WTC11 (cell line): ENCODE results near the gene CTNNA3. TPM values are rescaled to one million over a fixed set of nuclear protein-coding genes. Genes with fewer than 3 reads are reported as not detected.

Experiments used
- ATAC-seq: fragments of 200-7000 bp; cut with Tn5 transposase; 2 replicates; pipeline ENCODE4 v1.10.0; 2021; ENCODE audit warnings: mild to moderate bottlenecking, moderate library complexity
- CTCF ChIA-PET: fragments of 300-600 bp; sonication (Branson Sonifier 250); formaldehyde crosslinking; loops from one replicate; lab custom pipeline; 2021; ENCODE audit warnings: antibody characterized with exemption; lab: Charles Lee
- POLR2A ChIA-PET: fragments of 350-600 bp; sonication (Branson Sonifier 250); formaldehyde crosslinking; loops from one replicate; lab custom pipeline; 2021; ENCODE audit warnings: antibody characterized with exemption; lab: Charles Lee
- DNase-seq: peaks from one replicate; pipeline ENCODE4 v3.0.0; 2021; ENCODE audit warnings: low spot score
- H3K27ac Mint-ChIP-seq: 2 replicates; pipeline ENCODE4 v1.8.0; 2021; ENCODE audit warnings: mixed read lengths
- H3K27me3 Mint-ChIP-seq: 2 replicates; pipeline ENCODE4 v1.8.0; 2021; ENCODE audit warnings: low read depth, mild to moderate bottlenecking, moderate library complexity, mixed read lengths
- H3K36me3 Mint-ChIP-seq: 2 replicates; pipeline ENCODE4 v1.8.0; 2021; ENCODE audit warnings: mixed read lengths
- H3K4me1 Mint-ChIP-seq: 2 replicates; pipeline ENCODE4 v1.8.0; 2022; ENCODE audit warnings: mixed read lengths
- H3K4me3 Mint-ChIP-seq: 2 replicates; pipeline ENCODE4 v1.8.0; 2021; ENCODE audit warnings: mild to moderate bottlenecking, moderate library complexity, mixed read lengths
- H3K9me3 Mint-ChIP-seq: 2 replicates; pipeline ENCODE4 v1.8.0; 2021; ENCODE audit warnings: mixed read lengths
- CREM ChIP-seq: sonication (generic); formaldehyde crosslinking; IDR thresholded peaks from 2 replicates; pipeline ENCODE4 v1.8.1; 2022; ENCODE audit warnings: mild to moderate bottlenecking, missing genetic modification reagents, moderate library complexity
- JUN ChIP-seq: sonication (generic); formaldehyde crosslinking; IDR thresholded peaks from 2 replicates; pipeline ENCODE4 v1.8.0; 2023; ENCODE audit warnings: mild to moderate bottlenecking, missing genetic modification reagents
- KAT7 ChIP-seq: sonication (generic); formaldehyde crosslinking; IDR thresholded peaks from 2 replicates; pipeline ENCODE4 v1.8.1; 2023; ENCODE audit warnings: missing genetic modification reagents, mild to moderate bottlenecking, borderline replicate concordance
- MXD4 ChIP-seq: fragments of 250-450 bp; sonication (Bioruptor Pico); IDR thresholded peaks from 2 replicates; pipeline ENCODE4 v1.8.0; 2021; ENCODE audit warnings: mild to moderate bottlenecking, moderate library complexity, borderline replicate concordance
- NFATC4 ChIP-seq: fragments of 250-450 bp; sonication (Bioruptor Pico); IDR thresholded peaks from 2 replicates; pipeline ENCODE4 v1.9.0; 2021; ENCODE audit warnings: mild to moderate bottlenecking
- NFE2L1 ChIP-seq: sonication (generic); formaldehyde crosslinking; IDR thresholded peaks from 2 replicates; pipeline ENCODE4 v1.8.1; 2023; ENCODE audit warnings: missing genetic modification reagents
- NR2C2 ChIP-seq: sonication (generic); formaldehyde crosslinking; IDR thresholded peaks from 2 replicates; pipeline ENCODE4 v1.8.0; 2022; ENCODE audit warnings: mild to moderate bottlenecking, missing genetic modification reagents
- NR3C1 ChIP-seq: sonication (generic); formaldehyde crosslinking; conservative IDR thresholded peaks from 2 replicates; pipeline ENCODE4 v1.8.1; 2023; ENCODE audit warnings: low read depth, mild to moderate bottlenecking, missing genetic modification reagents
- ZNF121 ChIP-seq: sonication (generic); formaldehyde crosslinking; IDR thresholded peaks from 2 replicates; pipeline ENCODE4 v1.8.0; 2023; ENCODE audit warnings: missing genetic modification reagents
- ZNF219 ChIP-seq: sonication (generic); formaldehyde crosslinking; IDR thresholded peaks from 2 replicates; pipeline ENCODE4 v1.8.0; 2023; ENCODE audit warnings: missing genetic modification reagents, mild to moderate bottlenecking, borderline replicate concordance
- ZNF232 ChIP-seq: sonication (generic); formaldehyde crosslinking; IDR thresholded peaks from 2 replicates; pipeline ENCODE4 v1.8.0; 2022; ENCODE audit warnings: mild to moderate bottlenecking, missing genetic modification reagents
- ZNF263 ChIP-seq: sonication (generic); formaldehyde crosslinking; IDR thresholded peaks from 2 replicates; pipeline ENCODE4 v1.8.1; 2022; ENCODE audit warnings: low read depth, mild to moderate bottlenecking, moderate library complexity, missing genetic modification reagents
- ZNF396 ChIP-seq: fragments of 250-450 bp; sonication (Bioruptor Pico); IDR thresholded peaks from 2 replicates; pipeline ENCODE4 v1.8.0; 2021; ENCODE audit warnings: mild to moderate bottlenecking, moderate library complexity, borderline replicate concordance
- ZNF416 ChIP-seq: fragments of 250-450 bp; sonication (Bioruptor Pico); IDR thresholded peaks from 2 replicates; pipeline ENCODE4 v1.9.0; 2021; ENCODE audit warnings: mild to moderate bottlenecking, inconsistent platforms
- ZNF423 ChIP-seq: fragments of 250-450 bp; sonication (Bioruptor Pico); IDR thresholded peaks from 2 replicates; pipeline ENCODE4 v2.1.2; 2022; ENCODE audit warnings: mild to moderate bottlenecking, moderate library complexity
- total RNA-seq: library from RNA; stranded (reverse); gene quantifications from 3 replicates; pipeline ENCODE4 v1.2.3, GENCODE V29; 2021
- TF ChIP-seq, protein P1 (sequence below): sonication (generic); formaldehyde crosslinking; IDR thresholded peaks from 2 replicates; pipeline ENCODE4 v1.8.0; 2023; ENCODE audit warnings: missing genetic modification reagents
- TF ChIP-seq, protein P2 (sequence below): fragments of 250-450 bp; sonication (Bioruptor Pico); conservative IDR thresholded peaks from 2 replicates; pipeline ENCODE4 v1.9.0; 2021; ENCODE audit warnings: mild to moderate bottlenecking
- TF ChIP-seq, protein P3 (sequence below): fragments of 250-450 bp; sonication (Bioruptor Pico); IDR thresholded peaks from 2 replicates; pipeline ENCODE4 v1.9.0; 2021; ENCODE audit warnings: moderate library complexity, mild to moderate bottlenecking, inconsistent platforms, borderline replicate concordance
- TF ChIP-seq, protein P4 (sequence below): sonication (generic); formaldehyde crosslinking; IDR thresholded peaks from 2 replicates; pipeline ENCODE4 v1.8.0; 2022; ENCODE audit warnings: missing genetic modification reagents
- TF ChIP-seq, protein P5 (sequence below): sonication (generic); formaldehyde crosslinking; IDR thresholded peaks from 2 replicates; pipeline ENCODE4 v1.8.1; 2023; ENCODE audit warnings: mild to moderate bottlenecking, missing genetic modification reagents, borderline replicate concordance
- TF ChIP-seq, protein P6 (sequence below): sonication (generic); formaldehyde crosslinking; conservative IDR thresholded peaks from 2 replicates; pipeline ENCODE4 v1.8.1; 2022; ENCODE audit warnings: mild to moderate bottlenecking, missing genetic modification reagents

CTNNA3 gene
- total RNA-seq, 1 experiment from 2014 or later = 6.1 TPM

DNA sequence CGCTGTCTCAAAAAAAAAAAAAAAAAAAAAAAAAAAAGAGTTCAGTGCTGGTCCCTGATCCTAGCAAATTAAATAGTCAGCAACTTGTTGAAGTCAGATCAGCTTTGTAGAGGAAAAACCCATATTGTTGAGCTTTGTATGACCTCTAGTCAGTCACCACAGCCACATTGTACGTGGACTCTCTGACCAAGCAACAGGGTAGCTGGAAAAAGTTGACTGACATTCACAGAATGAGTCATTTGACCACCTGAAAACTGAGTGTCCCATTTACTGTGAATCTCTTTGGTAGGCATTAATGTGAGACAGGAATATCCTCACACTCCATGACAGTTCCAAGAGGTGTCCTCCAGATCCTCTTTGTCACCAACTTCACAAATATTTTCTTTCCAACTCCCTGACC, 399.1 kb downstream of the CTNNA3 start:
- H3K9me3 Mint-ChIP-seq = peaks cover 5% of the 10 kb centered on the region
- no peak overlapping the region for H3K4me3 Mint-ChIP-seq
- H3K27me3 Mint-ChIP-seq = no peaks in the 10 kb centered on the region
- DNase-seq (no peak), ATAC-seq (no peak)
- no peaks in the 10 kb centered on the region for H3K4me1 Mint-ChIP-seq
- ChIA-PET CTCF (no interaction called here), POLR2A (interaction anchor here (0.7 kb wide), 1 partner anchor 340 kb away, joined by 5 read pairs; no protein-coding TSS in a partner anchor)
- H3K27ac Mint-ChIP-seq = no peak overlapping the region
- no peaks in the 10 kb centered on the region for H3K36me3 Mint-ChIP-seq
- TF ChIP-seq ZNF423 (CRISPR knock-in tag) (no peak), ZNF219 (CRISPR knock-in tag) (no peak), NR3C1 (CRISPR knock-in tag) (no peak)
- TF ChIP-seq, protein P1, sequence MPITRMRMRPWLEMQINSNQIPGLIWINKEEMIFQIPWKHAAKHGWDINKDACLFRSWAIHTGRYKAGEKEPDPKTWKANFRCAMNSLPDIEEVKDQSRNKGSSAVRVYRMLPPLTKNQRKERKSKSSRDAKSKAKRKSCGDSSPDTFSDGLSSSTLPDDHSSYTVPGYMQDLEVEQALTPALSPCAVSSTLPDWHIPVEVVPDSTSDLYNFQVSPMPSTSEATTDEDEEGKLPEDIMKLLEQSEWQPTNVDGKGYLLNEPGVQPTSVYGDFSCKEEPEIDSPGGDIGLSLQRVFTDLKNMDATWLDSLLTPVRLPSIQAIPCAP (CRISPR knock-in tag) = no peak

DNA sequence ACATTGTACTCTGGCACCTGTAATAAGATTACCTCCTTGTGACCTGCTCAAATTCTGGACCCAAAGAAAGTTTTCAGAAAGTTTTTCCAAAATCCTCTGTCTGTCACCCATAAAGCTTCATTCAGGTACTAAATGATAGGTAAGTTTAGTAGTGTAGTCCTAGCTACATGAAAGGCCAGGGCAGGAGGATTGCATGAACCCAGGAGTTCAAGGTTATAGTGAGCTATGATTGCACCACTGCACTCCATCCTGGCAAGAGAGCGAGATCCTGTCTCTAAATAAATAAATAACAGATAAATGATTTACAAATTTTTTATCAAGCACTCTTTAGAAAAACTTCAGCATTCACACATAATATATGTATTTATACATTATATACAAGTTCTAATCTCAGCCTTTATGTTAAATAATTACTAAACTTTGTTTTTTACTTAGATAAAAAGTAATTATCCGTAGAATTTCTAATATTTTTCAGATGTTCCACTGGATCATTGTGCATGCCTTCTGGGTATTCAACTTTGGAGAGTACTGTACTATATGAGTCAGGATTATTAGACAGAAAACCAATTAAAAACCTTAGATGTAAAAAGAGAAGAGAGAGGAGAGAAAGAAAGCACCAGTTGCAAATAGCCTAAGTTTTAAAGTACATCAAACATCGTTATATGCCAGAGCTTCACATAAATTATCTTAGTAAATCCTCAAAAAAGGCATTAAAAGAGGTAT, 407.1 kb downstream of the CTNNA3 start:
- H3K27me3 Mint-ChIP-seq = no peaks in the 10 kb centered on the region
- peaks cover 14% of the 10 kb centered on the region for H3K4me1 Mint-ChIP-seq
- H3K4me3 Mint-ChIP-seq = no peak overlapping the region
- DNase-seq (no peak), ATAC-seq (no peak)
- peaks cover under 1% of the 10 kb centered on the region; the same call in 1 of the 2 replicates for H3K9me3 Mint-ChIP-seq
- no peak for TF ChIP-seq ZNF121 (CRISPR knock-in tag)
- TF ChIP-seq, protein P2, sequence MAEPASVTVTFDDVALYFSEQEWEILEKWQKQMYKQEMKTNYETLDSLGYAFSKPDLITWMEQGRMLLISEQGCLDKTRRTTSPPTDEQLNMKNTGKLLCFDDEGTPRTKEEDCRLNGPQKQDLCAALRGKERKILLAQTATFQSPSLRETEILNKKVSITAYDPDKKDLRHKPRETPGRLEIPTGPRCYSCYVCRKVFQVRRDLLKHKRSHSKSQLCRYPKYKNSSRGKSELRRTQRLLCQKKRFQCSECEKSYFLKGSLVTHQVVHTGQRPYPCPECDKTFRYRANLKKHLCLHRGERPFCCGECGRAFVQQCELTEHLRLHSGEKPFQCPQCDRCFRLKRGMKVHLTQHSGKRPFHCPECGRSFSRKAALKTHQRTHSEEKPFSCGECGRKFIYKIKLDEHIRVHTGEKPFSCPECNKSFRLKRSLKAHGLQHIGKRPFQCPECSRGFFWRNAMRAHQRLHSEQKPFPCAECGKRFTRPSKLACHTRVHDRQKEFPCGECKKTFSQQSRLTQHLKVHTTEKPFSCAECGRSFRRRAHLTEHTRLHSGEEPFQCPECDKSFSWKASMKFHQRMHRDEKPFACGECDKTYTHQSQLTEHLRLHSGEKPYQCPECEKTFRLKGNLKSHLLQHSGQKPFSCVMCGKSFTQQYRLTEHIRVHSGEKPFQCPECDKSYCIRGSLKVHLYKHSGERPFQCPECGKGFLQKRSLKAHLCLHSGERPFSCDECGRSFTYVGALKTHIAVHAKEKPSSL (CRISPR knock-in tag) = no peak
- no peak for TF ChIP-seq ZNF232 (CRISPR knock-in tag)
- no peak for TF ChIP-seq ZNF263 (CRISPR knock-in tag)
- TF ChIP-seq ZNF396 (CRISPR knock-in tag) = no peak
- TF ChIP-seq ZNF416 (CRISPR knock-in tag) = no peak
- no peak for TF ChIP-seq JUN (CRISPR knock-in tag)
- TF ChIP-seq, protein P3, sequence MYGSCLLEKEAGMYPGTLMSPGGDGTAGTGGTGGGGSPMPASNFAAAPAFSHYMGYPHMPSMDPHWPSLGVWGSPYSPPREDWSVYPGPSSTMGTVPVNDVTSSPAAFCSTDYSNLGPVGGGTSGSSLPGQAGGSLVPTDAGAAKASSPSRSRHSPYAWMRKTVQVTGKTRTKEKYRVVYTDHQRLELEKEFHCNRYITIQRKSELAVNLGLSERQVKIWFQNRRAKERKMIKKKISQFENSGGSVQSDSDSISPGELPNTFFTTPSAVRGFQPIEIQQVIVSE (CRISPR knock-in tag) = no peak
- no peak for TF ChIP-seq NFATC4 (CRISPR knock-in tag)
- TF ChIP-seq, protein P4, sequence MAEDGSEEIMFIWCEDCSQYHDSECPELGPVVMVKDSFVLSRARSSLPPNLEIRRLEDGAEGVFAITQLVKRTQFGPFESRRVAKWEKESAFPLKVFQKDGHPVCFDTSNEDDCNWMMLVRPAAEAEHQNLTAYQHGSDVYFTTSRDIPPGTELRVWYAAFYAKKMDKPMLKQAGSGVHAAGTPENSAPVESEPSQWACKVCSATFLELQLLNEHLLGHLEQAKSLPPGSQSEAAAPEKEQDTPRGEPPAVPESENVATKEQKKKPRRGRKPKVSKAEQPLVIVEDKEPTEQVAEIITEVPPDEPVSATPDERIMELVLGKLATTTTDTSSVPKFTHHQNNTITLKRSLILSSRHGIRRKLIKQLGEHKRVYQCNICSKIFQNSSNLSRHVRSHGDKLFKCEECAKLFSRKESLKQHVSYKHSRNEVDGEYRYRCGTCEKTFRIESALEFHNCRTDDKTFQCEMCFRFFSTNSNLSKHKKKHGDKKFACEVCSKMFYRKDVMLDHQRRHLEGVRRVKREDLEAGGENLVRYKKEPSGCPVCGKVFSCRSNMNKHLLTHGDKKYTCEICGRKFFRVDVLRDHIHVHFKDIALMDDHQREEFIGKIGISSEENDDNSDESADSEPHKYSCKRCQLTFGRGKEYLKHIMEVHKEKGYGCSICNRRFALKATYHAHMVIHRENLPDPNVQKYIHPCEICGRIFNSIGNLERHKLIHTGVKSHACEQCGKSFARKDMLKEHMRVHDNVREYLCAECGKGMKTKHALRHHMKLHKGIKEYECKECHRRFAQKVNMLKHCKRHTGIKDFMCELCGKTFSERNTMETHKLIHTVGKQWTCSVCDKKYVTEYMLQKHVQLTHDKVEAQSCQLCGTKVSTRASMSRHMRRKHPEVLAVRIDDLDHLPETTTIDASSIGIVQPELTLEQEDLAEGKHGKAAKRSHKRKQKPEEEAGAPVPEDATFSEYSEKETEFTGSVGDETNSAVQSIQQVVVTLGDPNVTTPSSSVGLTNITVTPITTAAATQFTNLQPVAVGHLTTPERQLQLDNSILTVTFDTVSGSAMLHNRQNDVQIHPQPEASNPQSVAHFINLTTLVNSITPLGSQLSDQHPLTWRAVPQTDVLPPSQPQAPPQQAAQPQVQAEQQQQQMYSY (CRISPR knock-in tag) = no peak
- TF ChIP-seq NR2C2 = no peak
- no peak for TF ChIP-seq MXD4 (CRISPR knock-in tag)
- TF ChIP-seq, protein P5, sequence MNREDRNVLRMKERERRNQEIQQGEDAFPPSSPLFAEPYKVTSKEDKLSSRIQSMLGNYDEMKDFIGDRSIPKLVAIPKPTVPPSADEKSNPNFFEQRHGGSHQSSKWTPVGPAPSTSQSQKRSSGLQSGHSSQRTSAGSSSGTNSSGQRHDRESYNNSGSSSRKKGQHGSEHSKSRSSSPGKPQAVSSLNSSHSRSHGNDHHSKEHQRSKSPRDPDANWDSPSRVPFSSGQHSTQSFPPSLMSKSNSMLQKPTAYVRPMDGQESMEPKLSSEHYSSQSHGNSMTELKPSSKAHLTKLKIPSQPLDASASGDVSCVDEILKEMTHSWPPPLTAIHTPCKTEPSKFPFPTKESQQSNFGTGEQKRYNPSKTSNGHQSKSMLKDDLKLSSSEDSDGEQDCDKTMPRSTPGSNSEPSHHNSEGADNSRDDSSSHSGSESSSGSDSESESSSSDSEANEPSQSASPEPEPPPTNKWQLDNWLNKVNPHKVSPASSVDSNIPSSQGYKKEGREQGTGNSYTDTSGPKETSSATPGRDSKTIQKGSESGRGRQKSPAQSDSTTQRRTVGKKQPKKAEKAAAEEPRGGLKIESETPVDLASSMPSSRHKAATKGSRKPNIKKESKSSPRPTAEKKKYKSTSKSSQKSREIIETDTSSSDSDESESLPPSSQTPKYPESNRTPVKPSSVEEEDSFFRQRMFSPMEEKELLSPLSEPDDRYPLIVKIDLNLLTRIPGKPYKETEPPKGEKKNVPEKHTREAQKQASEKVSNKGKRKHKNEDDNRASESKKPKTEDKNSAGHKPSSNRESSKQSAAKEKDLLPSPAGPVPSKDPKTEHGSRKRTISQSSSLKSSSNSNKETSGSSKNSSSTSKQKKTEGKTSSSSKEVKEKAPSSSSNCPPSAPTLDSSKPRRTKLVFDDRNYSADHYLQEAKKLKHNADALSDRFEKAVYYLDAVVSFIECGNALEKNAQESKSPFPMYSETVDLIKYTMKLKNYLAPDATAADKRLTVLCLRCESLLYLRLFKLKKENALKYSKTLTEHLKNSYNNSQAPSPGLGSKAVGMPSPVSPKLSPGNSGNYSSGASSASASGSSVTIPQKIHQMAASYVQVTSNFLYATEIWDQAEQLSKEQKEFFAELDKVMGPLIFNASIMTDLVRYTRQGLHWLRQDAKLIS (CRISPR knock-in tag) = no peak
- TF ChIP-seq CREM (CRISPR knock-in tag) = no peak
- TF ChIP-seq KAT7 = no peak
- no peak for TF ChIP-seq NR3C1 (CRISPR knock-in tag)
- TF ChIP-seq, protein P6, sequence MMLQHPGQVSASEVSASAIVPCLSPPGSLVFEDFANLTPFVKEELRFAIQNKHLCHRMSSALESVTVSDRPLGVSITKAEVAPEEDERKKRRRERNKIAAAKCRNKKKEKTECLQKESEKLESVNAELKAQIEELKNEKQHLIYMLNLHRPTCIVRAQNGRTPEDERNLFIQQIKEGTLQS (CRISPR knock-in tag) = no peak
- no peak for TF ChIP-seq NFE2L1 (CRISPR knock-in tag)
- no peak overlapping the region for H3K27ac Mint-ChIP-seq
- ChIA-PET CTCF (no interaction called here), POLR2A (interaction anchor here (1.0 kb wide), 1 partner anchor 20 kb away, joined by 3 read pairs; no protein-coding TSS in a partner anchor)
- no peaks in the 10 kb centered on the region for H3K36me3 Mint-ChIP-seq
